HG02623 (cell line): Measurements from ENCODE around the gene PRIM2.
"Not testable (repeated sequence)": the region's sequence is repeated elsewhere in the genome, so short reads cannot be mapped to it uniquely, and the experiment has no call there.

Source experiments
- ATAC-seq: cut with Tn5 transposase; IDR thresholded peaks from one replicate; pipeline ENCODE4 v1.9.1; 2021; ENCODE audit warnings: moderate library complexity; ENCODE audit not compliant: unreplicated experiment

The PRIM2 gene

DNA sequence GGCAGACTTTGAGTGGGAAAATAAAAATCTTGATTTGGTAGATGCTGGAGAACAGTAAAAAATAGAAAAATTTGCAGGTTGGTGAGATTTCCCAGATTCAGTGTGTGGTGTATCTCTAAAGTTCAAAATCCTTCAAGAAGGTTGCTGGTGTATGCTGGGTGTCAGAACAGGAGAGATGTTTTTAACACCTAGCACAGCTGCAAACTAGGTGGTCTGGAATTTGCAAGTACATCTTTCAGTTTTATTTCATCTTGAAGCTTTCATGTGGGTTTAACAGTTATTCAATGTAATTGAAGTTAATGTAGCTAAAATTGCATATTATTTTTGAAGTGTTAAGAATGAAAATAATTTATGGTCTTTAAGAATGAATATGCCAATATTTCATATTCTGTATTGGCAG is 40.9 kb downstream of the PRIM2 start:
- ATAC-seq = not testable (repeated sequence)

DNA sequence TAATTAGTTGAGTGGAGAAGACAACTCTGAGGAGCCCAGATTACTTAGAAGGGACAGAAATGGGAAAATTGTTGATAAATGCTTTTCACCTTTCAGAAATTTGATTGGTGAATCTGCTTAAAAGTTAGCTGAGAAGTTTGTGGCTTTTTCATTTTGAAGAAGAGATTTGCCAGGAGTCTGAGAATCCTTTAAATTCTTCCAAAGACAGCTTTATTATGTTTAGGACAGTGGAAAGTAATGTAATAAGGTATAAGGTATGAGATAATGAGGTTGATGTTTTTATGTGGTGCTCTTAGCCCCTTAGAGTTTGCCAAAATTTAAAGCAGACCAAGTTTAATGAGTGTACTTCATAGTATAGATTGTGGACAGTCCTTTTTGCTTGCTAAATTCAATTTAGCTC is 42.3 kb downstream of the PRIM2 start:
- ATAC-seq = not testable (repeated sequence)

DNA sequence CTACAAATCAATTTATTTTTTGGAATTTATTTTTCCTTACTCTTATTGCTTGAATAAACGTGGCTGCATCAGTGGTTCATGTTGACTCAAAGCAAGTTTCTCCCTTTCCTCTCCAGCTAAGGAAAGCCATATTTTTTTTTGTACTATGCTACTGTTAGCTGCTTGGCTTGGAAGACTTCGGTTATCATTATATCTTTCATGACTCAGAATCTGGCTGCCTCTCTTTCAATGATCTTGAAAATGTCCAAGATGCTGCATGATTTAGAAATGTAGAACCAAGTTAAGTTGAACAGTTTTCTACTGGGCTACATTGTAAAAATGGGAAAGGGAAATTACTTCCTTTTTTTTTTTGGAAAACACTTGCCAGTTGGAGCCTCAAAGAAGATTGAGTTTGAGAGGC is 44.9 kb downstream of the PRIM2 start:
- ATAC-seq = not testable (repeated sequence)

DNA sequence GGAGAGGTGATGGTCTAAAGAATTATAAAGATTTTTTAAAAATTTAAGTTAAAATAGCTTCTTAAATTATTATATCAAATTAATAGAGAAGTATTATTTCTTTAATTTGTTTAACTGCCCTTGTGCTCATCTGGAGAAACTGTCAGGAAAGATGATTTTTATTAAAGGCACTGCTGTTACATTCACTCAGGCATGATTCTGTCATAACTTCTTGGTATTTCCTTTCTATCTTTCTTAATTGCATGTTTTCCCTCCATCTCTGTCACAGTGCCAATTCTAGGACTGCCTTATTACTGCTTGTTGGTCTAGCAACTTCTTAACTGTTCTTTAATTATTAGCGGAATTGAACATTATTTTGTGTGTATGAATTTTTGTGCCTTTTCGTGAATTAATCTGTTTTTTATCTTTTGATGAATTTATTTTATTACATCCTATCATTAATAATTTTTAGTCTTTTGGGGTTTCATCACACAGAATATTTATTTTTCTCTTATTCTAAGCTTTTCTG is 47.7 kb downstream of the PRIM2 start:
- ATAC-seq = not testable (repeated sequence)

DNA sequence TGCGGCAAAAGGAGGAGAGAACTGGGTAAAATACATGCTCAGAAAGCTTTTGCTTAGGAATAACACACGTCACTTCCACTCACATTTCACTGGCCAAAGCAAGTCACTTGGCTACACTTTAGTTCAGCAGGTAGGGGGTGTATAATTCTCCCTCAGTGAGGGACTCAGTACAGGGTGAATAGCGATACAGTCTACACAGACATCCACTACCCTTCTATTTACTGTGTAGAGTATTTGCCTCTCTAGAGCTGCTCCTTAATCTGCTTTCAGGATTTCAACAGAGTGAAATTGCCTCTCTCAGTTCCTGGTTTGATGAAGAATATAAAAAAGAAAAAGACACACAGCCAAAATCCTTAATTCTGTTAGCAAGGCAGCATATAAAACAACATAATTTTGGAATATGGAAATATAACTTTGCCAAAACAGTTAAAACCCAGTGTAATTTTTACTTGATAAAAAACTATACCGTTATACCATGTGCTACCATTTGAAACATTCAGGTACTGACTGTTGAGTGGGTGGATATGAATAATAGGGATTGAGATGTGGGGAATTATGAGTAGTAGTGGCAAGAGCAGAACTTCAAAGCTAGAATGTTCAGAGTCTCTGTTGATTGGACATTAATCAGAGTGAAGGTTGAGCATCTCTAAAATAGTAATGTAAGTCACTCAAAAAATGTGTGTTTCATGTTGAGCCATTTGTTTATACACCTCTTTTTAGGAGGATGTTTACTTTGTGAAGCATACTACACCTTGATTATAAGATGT is 51.7 kb downstream of the PRIM2 start:
- ATAC-seq = not testable (repeated sequence)

DNA sequence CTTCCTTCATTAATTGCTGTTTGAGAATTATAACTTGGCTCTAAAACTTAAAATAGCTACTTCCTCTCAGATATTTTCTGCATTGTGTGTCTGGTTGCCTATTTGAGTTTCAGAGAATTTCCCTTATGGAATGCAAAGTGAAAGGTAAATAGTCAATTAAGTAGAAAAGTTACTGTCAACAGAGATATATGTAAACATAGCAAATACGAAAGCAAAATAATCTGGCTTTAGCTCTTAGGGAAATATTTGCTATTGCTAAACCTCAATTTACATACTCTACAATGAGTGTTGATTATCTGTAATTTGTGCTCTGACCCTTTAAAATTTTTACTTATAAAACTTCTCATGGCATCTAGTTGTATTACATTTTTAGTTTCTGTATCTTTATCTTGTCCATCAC is 54.3 kb downstream of the PRIM2 start:
- ATAC-seq = not testable (repeated sequence)

DNA sequence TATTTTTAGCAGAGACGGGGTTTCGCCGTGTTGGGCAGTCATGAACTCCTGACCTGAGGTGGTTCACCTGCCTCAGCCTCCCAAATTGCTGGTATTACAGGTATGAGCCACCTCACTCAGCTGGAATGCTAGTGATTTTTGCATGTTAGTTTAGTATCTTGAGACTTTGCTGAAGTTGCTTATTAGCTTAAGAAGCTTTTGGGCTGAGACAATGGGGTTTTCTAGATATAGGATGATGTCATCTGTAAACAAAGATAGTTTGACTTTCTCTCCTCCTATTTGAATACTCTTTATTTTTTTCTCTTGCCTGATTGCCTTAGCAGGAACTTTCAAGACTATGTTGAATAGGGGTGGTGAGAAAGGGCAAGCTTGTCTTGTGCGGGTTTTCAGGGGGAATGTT is 57.3 kb downstream of the PRIM2 start:
- not testable (repeated sequence) for ATAC-seq

DNA sequence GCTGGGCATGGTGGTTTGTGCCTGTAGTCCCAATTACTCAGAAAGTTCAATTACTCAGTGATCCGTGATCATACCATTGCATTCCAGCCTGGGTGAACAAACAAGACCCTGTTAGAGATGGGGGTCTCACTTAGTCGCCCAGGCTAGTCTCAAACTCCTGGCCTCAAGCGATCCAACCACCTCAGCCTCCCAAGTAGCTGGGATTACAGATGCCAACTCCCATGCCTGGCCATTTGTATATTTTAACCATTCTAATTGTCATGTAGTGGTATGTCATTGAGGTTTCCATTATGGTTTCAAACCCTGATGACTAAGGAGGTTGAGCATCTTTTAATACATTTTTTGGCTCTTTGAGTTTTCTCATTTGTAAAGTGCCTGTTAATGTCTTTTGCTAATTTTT is 58.7 kb downstream of the PRIM2 start:
- ATAC-seq = not testable (repeated sequence)

DNA sequence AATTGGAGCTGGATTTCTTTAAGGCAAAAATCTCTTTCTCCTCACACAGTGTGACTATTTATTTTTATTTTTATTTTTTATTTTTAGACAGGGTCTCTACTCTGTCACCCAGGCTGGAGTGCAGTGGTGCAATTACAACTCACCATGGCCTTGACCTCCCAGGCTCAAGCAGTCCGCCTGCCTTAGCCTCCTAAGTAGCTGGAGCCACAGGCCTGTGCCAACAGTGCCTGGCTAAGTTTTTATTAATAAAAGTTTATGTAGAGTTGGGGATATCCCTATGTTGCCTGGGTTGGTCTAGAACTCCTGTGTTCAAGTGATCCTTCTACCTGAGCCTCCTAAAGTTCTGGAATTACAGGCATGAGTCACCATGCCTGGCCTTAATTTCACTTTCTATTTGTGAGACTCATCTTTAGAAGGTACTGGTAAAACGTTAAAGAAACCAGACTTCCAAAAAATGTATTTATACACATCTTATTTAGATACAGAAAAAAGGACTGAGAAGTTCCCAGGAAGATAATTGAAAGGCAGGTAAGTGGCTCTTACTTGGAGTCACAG is 71.7 kb downstream of the PRIM2 start:
- ATAC-seq = not testable (repeated sequence)

DNA sequence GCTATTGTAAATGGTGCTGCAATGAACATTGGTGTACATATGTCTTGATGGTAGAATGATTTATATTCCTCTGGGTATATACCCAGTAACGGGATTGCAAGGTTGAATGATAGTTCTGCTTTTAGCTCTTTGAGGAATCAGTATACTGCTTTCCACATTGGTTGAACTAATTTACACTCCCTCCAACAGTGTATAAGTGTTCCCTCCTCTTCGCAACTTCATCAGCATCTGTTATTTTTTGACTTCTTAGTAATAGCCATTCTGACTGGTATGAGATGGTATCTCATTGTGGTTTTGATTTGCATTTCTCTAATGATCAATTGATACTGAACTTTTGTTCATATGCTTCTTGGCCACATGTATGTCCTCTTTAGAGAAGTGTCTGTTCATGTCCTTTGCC is 73.4 kb downstream of the PRIM2 start:
- not testable (repeated sequence) for ATAC-seq

DNA sequence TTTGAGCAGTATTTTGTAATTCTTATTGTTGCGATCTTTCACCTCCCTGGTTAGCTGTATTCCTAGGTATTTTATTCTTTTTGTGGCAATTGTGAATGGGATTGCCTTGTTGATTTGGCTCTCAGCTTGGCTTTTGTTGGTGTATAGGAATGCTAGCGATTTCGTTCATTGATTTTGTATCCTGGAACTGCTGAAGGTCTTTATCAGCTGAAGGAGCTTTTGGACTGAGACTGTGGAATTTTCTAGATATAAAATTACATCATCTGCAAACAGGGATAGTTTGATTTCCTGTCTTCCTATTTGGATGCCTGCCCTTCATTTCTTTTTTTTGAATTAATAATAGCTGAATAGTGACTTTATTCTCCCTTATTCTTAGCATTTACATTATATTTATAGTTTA is 74.6 kb downstream of the PRIM2 start:
- not testable (repeated sequence) for ATAC-seq

DNA sequence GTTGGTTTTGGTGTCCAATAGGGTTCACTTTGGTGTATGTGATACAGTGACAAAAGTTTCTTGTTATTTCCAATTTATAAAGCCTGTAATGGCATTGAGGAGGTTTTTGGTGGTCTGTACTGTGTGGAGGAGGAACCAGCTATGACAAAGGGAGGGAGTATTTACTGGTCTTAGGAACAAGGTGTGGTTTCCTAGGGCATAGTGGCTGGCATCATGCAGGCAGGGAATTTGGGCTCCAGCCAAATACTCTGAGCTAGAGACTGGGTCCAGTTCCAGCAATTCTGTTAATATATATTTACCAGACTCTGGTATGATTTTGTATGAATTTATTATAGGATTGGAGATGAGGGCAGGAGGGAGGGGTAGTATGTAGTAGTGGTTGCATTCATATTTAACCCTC is 101.9 kb downstream of the PRIM2 start:
- not testable (repeated sequence) for ATAC-seq

DNA sequence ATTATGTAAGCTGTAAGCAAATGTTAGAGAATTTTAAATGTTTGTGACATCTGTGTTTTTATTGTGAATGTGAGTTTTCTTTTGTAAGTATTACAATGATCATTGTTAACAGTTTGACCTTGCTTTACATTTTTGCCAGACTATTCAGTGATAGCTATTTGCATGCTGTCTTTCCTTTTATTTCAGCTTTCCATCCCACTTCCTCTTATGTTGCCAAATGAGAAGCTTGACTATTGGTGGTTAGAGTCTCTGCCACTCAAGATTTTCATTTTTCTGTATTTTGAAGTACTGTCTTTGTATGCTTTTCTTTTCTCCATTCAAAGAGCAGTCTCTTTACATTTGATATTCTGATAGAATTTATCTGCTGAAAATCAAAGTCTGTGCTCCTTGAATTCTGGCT is 104.1 kb downstream of the PRIM2 start:
- peak; percentile 66 for ATAC-seq

DNA sequence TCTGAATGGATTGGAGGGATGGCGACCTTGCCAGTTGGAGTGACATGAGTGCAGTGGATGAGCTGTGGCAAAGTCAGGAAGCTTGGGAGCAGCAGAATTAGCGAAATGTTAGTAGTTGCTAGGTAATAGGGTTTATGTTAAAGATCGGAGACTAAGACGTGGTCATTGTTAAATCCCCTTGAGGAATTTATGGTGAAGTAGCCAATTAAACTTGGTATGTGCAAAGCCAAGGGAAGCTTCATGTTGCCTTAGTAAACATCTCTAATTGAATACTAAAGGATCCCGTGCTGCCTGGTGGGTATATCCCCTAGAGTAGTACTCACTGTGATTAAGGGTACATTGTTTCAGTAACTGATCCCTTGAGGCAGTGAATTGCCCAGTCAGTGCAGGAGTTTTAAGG is 106.0 kb downstream of the PRIM2 start:
- ATAC-seq = no peak

DNA sequence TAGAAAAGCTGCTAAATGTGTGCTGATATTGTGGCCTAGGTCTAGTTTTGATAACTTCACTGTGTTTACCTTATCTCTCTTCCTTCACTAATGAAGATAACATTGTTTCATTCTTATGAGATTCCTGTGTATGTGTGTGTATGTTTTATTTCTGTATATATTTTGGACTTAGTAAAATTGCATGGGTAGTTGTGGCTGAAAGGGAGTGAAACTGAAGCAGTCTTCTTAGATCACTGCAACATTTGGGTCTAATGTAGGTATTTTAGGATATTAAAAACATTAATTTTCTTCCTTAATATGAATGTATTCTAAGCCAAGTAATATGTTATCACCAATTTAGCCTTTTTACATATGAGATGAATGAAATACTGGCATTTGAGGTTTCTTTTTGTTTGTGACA is 114.3 kb downstream of the PRIM2 start:
- not testable (repeated sequence) for ATAC-seq

DNA sequence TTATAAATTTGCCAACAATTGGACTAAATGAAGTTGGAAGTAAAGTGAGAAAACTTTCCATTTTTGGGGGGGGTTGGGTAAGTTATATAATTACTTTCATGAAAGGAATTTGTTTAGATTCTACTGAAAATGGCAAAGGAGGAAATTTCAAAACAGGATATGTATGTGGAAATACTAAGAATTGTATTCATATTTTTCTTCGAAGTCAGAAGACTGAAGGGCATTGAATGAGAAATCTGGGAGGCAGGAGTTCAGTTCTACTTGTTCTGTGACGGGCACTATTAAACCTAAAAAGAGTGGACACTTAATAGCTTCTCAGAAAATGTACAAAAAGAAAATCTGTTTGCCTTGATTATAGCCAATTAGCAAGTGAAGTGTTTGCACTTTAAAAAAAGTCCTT is 114.7 kb downstream of the PRIM2 start:
- no peak for ATAC-seq

DNA sequence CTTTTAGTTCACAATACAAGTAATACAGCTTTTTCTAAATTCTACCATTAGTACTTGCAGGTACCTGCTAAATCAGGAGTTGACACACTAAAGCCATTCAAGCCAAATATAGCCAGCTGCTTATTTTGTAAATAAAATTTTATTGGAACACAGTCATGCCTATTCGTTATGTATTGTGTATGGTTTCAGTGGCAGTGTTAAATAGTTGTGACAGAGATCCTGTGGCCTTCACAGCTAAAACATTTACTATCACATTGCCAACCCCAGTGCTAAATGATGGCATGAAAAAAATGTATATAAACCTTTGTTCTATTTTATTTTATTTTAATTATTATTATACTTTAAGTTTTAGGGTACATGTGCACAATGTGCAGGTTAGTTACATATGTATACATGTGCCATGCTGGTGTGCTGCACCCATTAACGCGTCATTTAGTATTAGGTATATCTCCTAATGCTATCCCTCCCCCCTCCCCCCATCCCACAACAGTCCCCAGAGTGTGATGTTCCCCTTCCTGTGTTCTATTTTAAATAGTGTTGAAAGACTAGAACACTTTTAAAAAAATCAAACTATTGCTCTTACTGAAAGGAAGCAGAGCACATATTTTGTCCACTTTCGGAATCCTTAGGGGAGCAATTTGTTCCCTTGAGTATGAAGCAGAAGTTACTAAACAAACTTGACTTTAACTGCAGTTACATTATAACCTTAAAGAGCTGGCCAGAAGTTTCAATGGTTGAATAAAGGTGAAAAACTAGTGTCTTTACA is 115.7 kb downstream of the PRIM2 start:
- ATAC-seq = no peak

DNA sequence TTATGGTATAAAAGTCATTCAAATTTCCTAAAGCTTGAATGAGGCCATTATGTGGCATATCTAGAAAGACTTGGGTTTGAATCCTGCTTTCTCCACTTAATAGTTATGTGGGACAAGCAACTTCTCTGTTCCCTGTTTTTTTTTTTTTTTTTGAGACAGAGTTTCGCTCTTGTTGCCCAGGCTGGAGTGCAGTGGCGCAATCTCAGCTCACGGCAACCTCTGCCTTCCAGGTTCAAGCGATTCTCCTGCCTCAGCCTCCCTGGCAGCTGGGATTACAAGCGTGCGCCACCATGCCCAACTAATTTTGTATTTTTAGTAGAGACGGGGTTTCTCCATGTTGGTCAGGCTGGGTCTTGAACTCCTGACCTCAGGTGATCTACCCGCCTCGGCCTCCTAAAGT is 116.4 kb downstream of the PRIM2 start:
- ATAC-seq = not testable (repeated sequence)

DNA sequence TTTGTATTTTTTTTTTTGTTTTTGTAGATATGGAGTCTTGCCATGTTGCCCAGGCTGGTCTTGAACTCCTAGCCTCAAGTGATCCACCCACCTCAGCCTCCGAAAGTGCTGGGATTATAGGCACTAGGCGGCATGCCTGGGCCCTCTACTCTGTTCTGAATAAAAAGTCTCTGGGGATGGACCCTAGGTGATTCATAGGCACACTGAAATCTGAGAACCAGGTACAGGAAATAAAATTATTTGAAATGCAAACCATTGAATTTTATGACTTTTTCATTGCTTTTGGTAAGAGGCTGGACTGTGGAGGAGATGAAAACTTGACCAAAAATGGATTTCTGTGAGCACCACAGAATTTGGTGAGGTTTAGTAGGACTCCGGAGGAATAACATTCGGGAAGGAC is 117.5 kb downstream of the PRIM2 start:
- ATAC-seq = no peak

DNA sequence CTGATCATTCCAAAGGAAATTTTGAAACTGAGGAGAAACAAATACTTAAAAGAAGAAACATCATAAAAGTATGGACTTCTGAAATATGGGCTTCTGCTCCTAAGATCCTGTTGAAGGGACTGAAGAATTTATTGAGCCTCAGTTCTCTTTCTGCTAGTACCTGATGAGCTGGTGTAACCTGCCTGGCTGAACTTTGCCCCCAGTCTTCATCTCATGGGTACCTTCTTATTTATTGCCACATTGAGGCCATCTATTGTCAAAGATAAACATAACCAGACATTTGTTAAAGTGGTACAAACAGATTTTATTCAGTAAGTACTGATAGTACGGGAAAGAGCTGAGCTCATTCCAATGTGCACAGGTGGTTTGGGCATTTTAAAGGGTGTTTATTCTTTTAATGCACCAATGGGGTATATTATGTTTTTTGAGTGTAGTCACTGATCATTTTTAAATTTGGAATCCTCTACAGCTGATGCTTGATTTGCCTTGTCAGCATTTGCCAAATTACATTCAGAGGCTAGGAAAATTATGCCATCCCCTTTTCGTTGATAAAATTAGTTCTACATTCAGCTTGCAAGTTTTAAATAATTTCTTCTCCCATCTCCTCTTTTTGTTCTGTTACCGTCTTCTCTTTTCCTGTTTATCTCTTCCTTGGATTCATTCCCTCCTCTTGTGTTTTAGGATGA is 118.2 kb downstream of the PRIM2 start:
- ATAC-seq = no peak

DNA sequence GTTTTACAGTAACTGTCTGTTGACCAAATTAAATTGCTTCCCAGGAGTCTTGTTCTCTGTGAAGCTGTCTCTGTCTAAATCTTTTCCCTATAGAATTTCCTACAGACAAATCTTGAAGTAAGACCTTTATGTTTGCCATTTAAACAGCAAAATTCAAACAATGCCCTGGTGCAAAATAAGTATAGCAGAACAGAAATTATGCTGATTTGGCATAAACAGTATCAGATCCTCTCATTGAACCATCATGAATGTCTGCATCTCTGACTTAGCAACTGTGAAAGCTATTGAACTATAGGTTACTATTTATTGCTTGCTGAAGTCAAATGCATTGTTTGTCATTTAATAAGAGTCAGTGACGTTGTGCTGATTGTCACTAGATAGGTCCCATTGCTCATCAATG is 123.3 kb downstream of the PRIM2 start:
- not testable (repeated sequence) for ATAC-seq
